CD14-positive monocyte (primary cell): ENCODE data around the gene TSEN54. TPM values are rescaled to one million over a fixed set of nuclear protein-coding genes. Genes with fewer than 3 reads are reported as not detected.

Experiments used
- DNase-seq, 3 donors: peaks; one replicate each; pipeline ENCODE4 v3.0.0-alpha.2; 2011 to 2022
- H2AFZ ChIP-seq: 2 replicates; pipeline ENCODE4 v1.6.0; 2012; ENCODE audit warnings: mild to moderate bottlenecking, low read depth, low read length, inconsistent platforms; ENCODE audit not compliant: insufficient read depth, poor library complexity, severe bottlenecking
- H3K27ac ChIP-seq, 2 donors: 1 replicate in 1 of 2; 2 replicates in 1 of 2; pipeline ENCODE4 v1.5.1; 2012 to 2013; ENCODE audit warnings: low read length in 2 of 2, control low read depth in 1 of 2, inconsistent platforms in 1 of 2, low read depth in 1 of 2, mild to moderate bottlenecking in 1 of 2
- H3K27me3 ChIP-seq, 2 donors: one replicate each; pipeline versions ENCODE4 v1.6.0 to v1.6.1; 2011 to 2013; ENCODE audit warnings: low read length in 2 of 2; ENCODE audit not compliant: control insufficient read depth in 2 of 2, insufficient read depth in 2 of 2
- H3K36me3 ChIP-seq, 2 donors: replicated peaks in 1 of 2; 1 replicate in 1 of 2; 2 replicates in 1 of 2; pipeline versions ENCODE4 v1.5.1 to v1.6.1; 2012 to 2013; ENCODE audit warnings: low read length in 2 of 2, control low read depth in 1 of 2, inconsistent platforms in 1 of 2, mild to moderate bottlenecking in 1 of 2; ENCODE audit not compliant: insufficient read depth in 2 of 2, control insufficient read depth in 1 of 2
- H3K4me1 ChIP-seq, 2 donors: 1 replicate in 1 of 2; 2 replicates in 1 of 2; pipeline versions ENCODE4 v1.5.1 to v1.6.1; 2012 to 2013; ENCODE audit warnings: low read length in 2 of 2, control low read depth in 1 of 2, inconsistent platforms in 1 of 2, mild to moderate bottlenecking in 1 of 2, moderate library complexity in 1 of 2; ENCODE audit not compliant: insufficient read depth in 2 of 2, control insufficient read depth in 1 of 2
- H3K4me2 ChIP-seq: replicated peaks from 2 replicates; pipeline ENCODE3; 2012; ENCODE audit warnings: low read length, moderate library complexity, mild to moderate bottlenecking; ENCODE audit not compliant: poor library complexity, severe bottlenecking; ENCODE audit errors: extremely low read depth
- H3K4me3 ChIP-seq, 3 experiments: fragments of 200-600 bp in 1 of 3; sonication (generic) in 1 of 3; replicated peaks in 1 of 3; 1 replicate in 2 of 3; 2 replicates in 1 of 3; pipeline ENCODE4 v1.5.1; 2011 to 2013; ENCODE audit warnings: low read length in 3 of 3, mild to moderate bottlenecking in 3 of 3, control low read depth in 2 of 3, low read depth in 2 of 3, inconsistent platforms in 1 of 3, moderate library complexity in 1 of 3
- H3K79me2 ChIP-seq: 2 replicates; pipeline ENCODE4 v1.6.0; 2012; ENCODE audit warnings: mild to moderate bottlenecking, control low read depth, inconsistent platforms, low read length, moderate library complexity; ENCODE audit not compliant: insufficient read depth
- H3K9ac ChIP-seq: 2 replicates; pipeline ENCODE4 v1.6.0; 2017; ENCODE audit warnings: low read length, mild to moderate bottlenecking; ENCODE audit not compliant: insufficient read depth, poor library complexity, severe bottlenecking
- H3K9me3 ChIP-seq, 2 donors: replicated peaks in 1 of 2; 1 replicate in 1 of 2; 2 replicates in 1 of 2; pipeline versions ENCODE4 v1.5.1 to v1.6.1; 2012 to 2013; ENCODE audit warnings: low read length in 2 of 2, control low read depth in 1 of 2; ENCODE audit not compliant: control insufficient read depth in 1 of 2, insufficient read depth in 1 of 2
- H4K20me1 ChIP-seq: 2 replicates; pipeline ENCODE4 v1.6.0; 2012; ENCODE audit warnings: mild to moderate bottlenecking, low read length, control low read depth, moderate library complexity; ENCODE audit not compliant: insufficient read depth
- H3K27ac Mint-ChIP-seq, 7 donors: one replicate each; pipeline ENCODE4 v1.8.0; 2020; ENCODE audit warnings: mild to moderate bottlenecking in 7 of 7, mixed read lengths in 7 of 7, moderate library complexity in 6 of 7, inconsistent platforms in 2 of 7
- H3K27me3 Mint-ChIP-seq, 3 donors: one replicate each; pipeline ENCODE4 v1.8.0; 2021 to 2022; ENCODE audit warnings: low read depth in 3 of 3, mild to moderate bottlenecking in 3 of 3, mixed read lengths in 3 of 3, moderate library complexity in 3 of 3, inconsistent platforms in 1 of 3
- H3K36me3 Mint-ChIP-seq, 2 donors: one replicate each; pipeline ENCODE4 v1.8.0; 2020; ENCODE audit warnings: mixed read lengths in 2 of 2, inconsistent platforms in 1 of 2, mild to moderate bottlenecking in 1 of 2
- H3K4me1 Mint-ChIP-seq: one replicate; pipeline ENCODE4 v1.8.0; 2020; ENCODE audit warnings: mild to moderate bottlenecking, mixed read lengths
- H3K4me3 Mint-ChIP-seq, 2 donors: one replicate each; pipeline ENCODE4 v1.8.0; 2020; ENCODE audit warnings: mild to moderate bottlenecking in 2 of 2, mixed read lengths in 2 of 2, moderate library complexity in 1 of 2
- H3K9me3 Mint-ChIP-seq, 7 donors: one replicate each; pipeline ENCODE4 v1.8.0; 2020 to 2022; ENCODE audit warnings: mixed read lengths in 7 of 7, mild to moderate bottlenecking in 6 of 7, moderate library complexity in 6 of 7, inconsistent platforms in 2 of 7
- WGBS: methylation state at CpG from one replicate; pipeline ENCODE4 v1.1.5; 2013; ENCODE audit warnings: missing lambda C conversion rate; ENCODE audit not compliant: insufficient coverage; 5-methylcytosine and 5-hydroxymethylcytosine counted together
- intact Hi-C, 2 donors: fragments of 100-400 bp; cut with micrococcal nuclease; formaldehyde crosslinking; loops; one replicate each; pipeline versions ENCODE4 v1.15.0 to v1.15.1; 2023
- polyA plus RNA-seq, 3 donors: library from polyadenylated mRNA; depleted of rRNA in 1 of 3; unstranded in 2 of 3; stranded (reverse) in 1 of 3; fragments of 300-500 nt in 2 of 3; fragments of >200 nt in 1 of 3; fragmentation: Illumina TruSeq in 2 of 3; gene quantifications; 1 replicate in 2 of 3; 2 replicates in 1 of 3; pipeline ENCODE4 v1.2.3, GENCODE V29; 2012 to 2021
- TF ChIP-seq, protein P1 (sequence below): fragments of 200-600 bp; IDR thresholded peaks from one replicate; pipeline ENCODE4 v1.8.0; 2022; ENCODE audit warnings: antibody characterized with exemption, mild to moderate bottlenecking

Gene TSEN54
- polyA plus RNA-seq, 3 donors: 10.3 to 13.6 (median 11.8) TPM

GRCh38 chr17:75486151-75486550 is 30.2 kb upstream of the TSEN54 start:
- H3K36me3 Mint-ChIP-seq: peaks cover 22 to 53% of the 10 kb centered on the region in 2 donors
- Histone ChIP-seq H3K27me3 (no peaks in the 10 kb centered on the region), H3K36me3 (peaks cover 16 to 20% of the 10 kb centered on the region in 2 donors), H3K9me3 (no peaks in the 10 kb centered on the region), H3K4me2 (peak overlapping the region; percentile 80), H3K4me3 (no peak overlapping the region), H3K79me2 (peaks cover 10% of the 10 kb centered on the region), H2AFZ (no peak overlapping the region), H3K4me1 (peaks cover 39 to 40% of the 10 kb centered on the region in 2 donors), H3K9ac (peak overlapping the region; percentile 6), H3K27ac (peak overlapping the region in 1 of 2 donors; percentile 82), H4K20me1 (no peaks in the 10 kb centered on the region)
- 86% methylated on average over 4 of the region's 14 CpGs for WGBS
- intact Hi-C loops: loop anchor here in 1 of 2 donors (5.0 kb wide), 1 partner anchor 59 kb away; no protein-coding TSS in a partner anchor
- H3K27ac Mint-ChIP-seq: peak overlapping the region in 5 of 7 donors; percentile 66 to 92 (median 91)
- peak overlapping the region in 1 of 2 donors; percentile 39 for H3K4me3 Mint-ChIP-seq
- H3K9me3 Mint-ChIP-seq: peaks cover 0 to 2% (median 0%) of the 10 kb centered on the region in 7 donors
- DNase-seq: no peak
- peaks cover 0 to 4% (median 0%) of the 10 kb centered on the region in 3 donors for H3K27me3 Mint-ChIP-seq
- H3K4me1 Mint-ChIP-seq: peaks cover 41% of the 10 kb centered on the region
- TF ChIP-seq, protein P1, sequence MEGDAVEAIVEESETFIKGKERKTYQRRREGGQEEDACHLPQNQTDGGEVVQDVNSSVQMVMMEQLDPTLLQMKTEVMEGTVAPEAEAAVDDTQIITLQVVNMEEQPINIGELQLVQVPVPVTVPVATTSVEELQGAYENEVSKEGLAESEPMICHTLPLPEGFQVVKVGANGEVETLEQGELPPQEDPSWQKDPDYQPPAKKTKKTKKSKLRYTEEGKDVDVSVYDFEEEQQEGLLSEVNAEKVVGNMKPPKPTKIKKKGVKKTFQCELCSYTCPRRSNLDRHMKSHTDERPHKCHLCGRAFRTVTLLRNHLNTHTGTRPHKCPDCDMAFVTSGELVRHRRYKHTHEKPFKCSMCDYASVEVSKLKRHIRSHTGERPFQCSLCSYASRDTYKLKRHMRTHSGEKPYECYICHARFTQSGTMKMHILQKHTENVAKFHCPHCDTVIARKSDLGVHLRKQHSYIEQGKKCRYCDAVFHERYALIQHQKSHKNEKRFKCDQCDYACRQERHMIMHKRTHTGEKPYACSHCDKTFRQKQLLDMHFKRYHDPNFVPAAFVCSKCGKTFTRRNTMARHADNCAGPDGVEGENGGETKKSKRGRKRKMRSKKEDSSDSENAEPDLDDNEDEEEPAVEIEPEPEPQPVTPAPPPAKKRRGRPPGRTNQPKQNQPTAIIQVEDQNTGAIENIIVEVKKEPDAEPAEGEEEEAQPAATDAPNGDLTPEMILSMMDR: no peak

DNA sequence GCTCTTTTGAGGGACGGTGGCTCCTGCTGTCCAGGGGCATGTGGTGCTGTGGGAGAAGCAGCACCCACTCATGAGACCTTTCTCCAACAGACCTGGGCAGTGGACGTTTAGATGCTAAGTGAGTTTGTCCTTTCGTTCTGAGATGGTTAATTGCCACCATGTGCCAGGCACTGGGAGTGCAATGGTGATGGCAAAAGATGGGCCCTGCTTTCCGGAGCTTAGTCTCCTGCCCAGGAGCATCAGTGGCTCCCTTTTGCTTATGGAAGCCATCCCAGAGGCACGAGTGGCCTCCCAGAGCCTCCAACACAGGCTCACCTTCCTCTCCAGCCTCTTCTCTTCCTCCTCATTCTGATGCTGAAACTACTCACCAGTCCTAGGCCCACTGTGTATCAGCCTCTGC is 29.4 kb upstream of the TSEN54 start:
- intact Hi-C loops: loop anchor here in 1 of 2 donors (5.0 kb wide), 1 partner anchor 60 kb away; no protein-coding TSS in a partner anchor
- H3K36me3 ChIP-seq: peaks cover 23 to 28% of the 10 kb centered on the region in 2 donors
- DNase-seq: no peak
- H2AFZ ChIP-seq: peak overlapping the region; percentile 74
- no peaks in the 10 kb centered on the region for H4K20me1 ChIP-seq
- peaks cover 32 to 33% of the 10 kb centered on the region in 2 donors for H3K4me1 ChIP-seq
- peaks cover 0 to 2% (median 0%) of the 10 kb centered on the region in 7 donors for H3K9me3 Mint-ChIP-seq
- H3K36me3 Mint-ChIP-seq: peaks cover 30 to 61% of the 10 kb centered on the region in 2 donors
- peak overlapping the region; percentile 80 for H3K4me2 ChIP-seq
- peak overlapping the region in 1 of 2 donors; percentile 91 for H3K4me3 Mint-ChIP-seq
- H3K27ac Mint-ChIP-seq: peak overlapping the region; percentile 86 to 93 (median 91)
- H3K4me3 ChIP-seq: peak overlapping the region in 1 of 3 experiments; percentile 68
- no peak overlapping the region for H3K9ac ChIP-seq
- WGBS: 90% methylated on average over 2 of the region's 5 CpGs
- H3K9me3 ChIP-seq: no peaks in the 10 kb centered on the region
- TF ChIP-seq, protein P1: no peak
- H3K27me3 Mint-ChIP-seq: peaks cover 0 to 4% (median 0%) of the 10 kb centered on the region in 3 donors
- peaks cover 10% of the 10 kb centered on the region for H3K79me2 ChIP-seq
- H3K27ac ChIP-seq: peak overlapping the region; percentile 33 to 82
- no peaks in the 10 kb centered on the region for H3K27me3 ChIP-seq
- peaks cover 33% of the 10 kb centered on the region for H3K4me1 Mint-ChIP-seq
